BJ (cell line): Measurements from ENCODE around the gene SAV1. TPM values are rescaled to one million over a fixed set of nuclear protein-coding genes. Genes with fewer than 3 reads are reported as not detected.

Source experiments
- CTCF ChIA-PET: fragments of 350-600 bp; formaldehyde crosslinking; extraction: SDS; loops from one replicate; lab custom pipeline; 2021; ENCODE audit warnings: antibody characterized with exemption, inconsistent platforms; lab: Yijun Ruan, JAX
- POLR2A ChIA-PET: fragments of 300-600 bp; sonication (Branson Sonifier 250); formaldehyde crosslinking; extraction: SDS; loops from one replicate; lab custom pipeline; 2021; ENCODE audit warnings: antibody characterized with exemption; lab: Charles Lee
- DNase-seq: peaks from one replicate; pipeline ENCODE4 v3.0.0-alpha.2; 2011; ENCODE audit warnings: low read depth
- H3K27me3 ChIP-seq: 2 replicates; pipeline ENCODE4 v1.6.0; 2011; ENCODE audit warnings: low read length; ENCODE audit not compliant: control insufficient read depth, insufficient read depth
- H3K36me3 ChIP-seq: 2 replicates; pipeline ENCODE4 v1.5.1; 2011; ENCODE audit warnings: low read length; ENCODE audit not compliant: control insufficient read depth, insufficient read depth
- H3K4me3 ChIP-seq: 2 replicates; pipeline ENCODE4 v1.5.1; 2011; ENCODE audit warnings: low read depth, mild to moderate bottlenecking, control low read depth, low read length
- polyA plus RNA-seq: library from polyadenylated mRNA; depleted of rRNA; stranded (reverse); fragments of >200 nt; gene quantifications from 2 replicates; pipeline ENCODE4 v1.2.3, GENCODE V29; 2011
- TF ChIP-seq, protein P1 (sequence below): IDR thresholded peaks from 2 replicates; pipeline ENCODE4 v1.5.1; 2011; ENCODE audit warnings: low read depth, mild to moderate bottlenecking, control low read depth, inconsistent platforms, low read length, moderate library complexity; ENCODE audit not compliant: insufficient read depth

Gene SAV1
- polyA plus RNA-seq, 1 experiment: 10.4 TPM

DNA sequence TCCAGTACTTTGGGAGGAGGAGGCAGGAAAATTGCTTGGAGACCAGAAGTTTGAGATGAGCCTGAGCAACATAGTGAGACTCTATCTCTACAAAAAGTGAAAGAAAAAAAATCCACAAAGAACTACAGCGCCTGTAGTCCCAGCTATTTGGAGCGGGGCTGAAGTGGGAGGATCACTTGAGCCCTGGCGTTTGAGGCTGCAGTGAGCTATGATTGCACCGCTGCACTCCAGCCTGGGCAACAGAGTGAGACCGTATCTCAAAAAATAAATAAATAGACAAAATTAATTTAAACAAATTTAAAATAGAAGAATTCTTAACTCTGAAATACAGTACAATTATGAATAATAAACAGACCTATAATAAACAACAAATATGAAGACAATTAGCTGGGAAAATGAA is 67.3 kb downstream of the SAV1 start:
- no peak for DNase-seq

DNA sequence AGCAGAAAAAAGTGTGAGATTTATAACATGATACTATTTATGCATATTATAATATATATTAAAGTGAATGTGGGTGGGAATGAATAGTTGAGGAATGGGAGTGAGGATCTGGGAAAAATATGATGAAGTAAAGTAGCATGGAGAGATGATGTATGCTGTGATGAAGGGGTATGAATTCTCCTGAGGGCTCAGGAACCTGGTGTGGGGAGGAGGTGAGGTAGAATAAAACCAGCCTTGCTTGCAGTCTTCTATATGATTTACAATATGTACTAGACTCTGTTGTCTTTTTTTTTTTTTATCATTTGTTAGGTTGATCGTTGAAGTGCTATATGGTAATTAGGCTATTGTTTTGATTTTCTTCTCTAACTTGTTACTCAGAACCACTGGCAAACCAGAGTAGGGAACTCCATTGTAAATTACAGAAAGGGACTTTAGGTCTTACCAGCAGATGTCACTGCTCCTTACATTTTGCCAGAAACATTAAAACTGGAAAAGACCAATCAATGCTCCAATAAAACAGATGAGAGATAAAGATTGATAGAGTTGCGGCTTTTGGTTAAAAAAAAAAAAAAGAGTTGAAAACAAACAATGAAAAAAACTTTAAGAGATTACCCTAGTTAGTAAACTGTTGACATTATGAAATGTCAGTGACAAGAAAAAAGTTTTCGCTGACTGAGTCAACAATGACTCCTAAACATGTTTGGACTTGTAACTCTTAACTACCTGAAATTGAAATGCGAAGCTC is 68.2 kb downstream of the SAV1 start:
- DNase-seq: no peak
- ChIA-PET POLR2A (no interaction called here), CTCF (interaction anchor here (0.6 to 2.9 kb wide), 12 partner anchors 16 to 260 kb away, joined by 3 to 76 read pairs (median 5); no protein-coding TSS in a partner anchor)
- TF ChIP-seq, protein P1, sequence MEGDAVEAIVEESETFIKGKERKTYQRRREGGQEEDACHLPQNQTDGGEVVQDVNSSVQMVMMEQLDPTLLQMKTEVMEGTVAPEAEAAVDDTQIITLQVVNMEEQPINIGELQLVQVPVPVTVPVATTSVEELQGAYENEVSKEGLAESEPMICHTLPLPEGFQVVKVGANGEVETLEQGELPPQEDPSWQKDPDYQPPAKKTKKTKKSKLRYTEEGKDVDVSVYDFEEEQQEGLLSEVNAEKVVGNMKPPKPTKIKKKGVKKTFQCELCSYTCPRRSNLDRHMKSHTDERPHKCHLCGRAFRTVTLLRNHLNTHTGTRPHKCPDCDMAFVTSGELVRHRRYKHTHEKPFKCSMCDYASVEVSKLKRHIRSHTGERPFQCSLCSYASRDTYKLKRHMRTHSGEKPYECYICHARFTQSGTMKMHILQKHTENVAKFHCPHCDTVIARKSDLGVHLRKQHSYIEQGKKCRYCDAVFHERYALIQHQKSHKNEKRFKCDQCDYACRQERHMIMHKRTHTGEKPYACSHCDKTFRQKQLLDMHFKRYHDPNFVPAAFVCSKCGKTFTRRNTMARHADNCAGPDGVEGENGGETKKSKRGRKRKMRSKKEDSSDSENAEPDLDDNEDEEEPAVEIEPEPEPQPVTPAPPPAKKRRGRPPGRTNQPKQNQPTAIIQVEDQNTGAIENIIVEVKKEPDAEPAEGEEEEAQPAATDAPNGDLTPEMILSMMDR: peak; percentile 63
- no peaks in the 10 kb centered on the region for H3K27me3 ChIP-seq
- H3K4me3 ChIP-seq: no peak overlapping the region
- H3K36me3 ChIP-seq: no peaks in the 10 kb centered on the region

More for the DNA sequence above, 67.3 kb downstream of the SAV1 start:
- TF ChIP-seq, protein P1: no peak
- no peaks in the 10 kb centered on the region for H3K27me3 ChIP-seq
- H3K36me3 ChIP-seq: no peaks in the 10 kb centered on the region
- ChIA-PET CTCF (interaction anchor here (0.7 to 2.9 kb wide), 11 partner anchors 14 to 259 kb away, joined by 3 to 76 read pairs (median 5); no protein-coding TSS in a partner anchor), POLR2A (interaction anchor here (0.5 kb wide), 1 partner anchor 137 kb away, joined by 7 read pairs; no protein-coding TSS in a partner anchor)
- no peak overlapping the region for H3K4me3 ChIP-seq

DNA sequence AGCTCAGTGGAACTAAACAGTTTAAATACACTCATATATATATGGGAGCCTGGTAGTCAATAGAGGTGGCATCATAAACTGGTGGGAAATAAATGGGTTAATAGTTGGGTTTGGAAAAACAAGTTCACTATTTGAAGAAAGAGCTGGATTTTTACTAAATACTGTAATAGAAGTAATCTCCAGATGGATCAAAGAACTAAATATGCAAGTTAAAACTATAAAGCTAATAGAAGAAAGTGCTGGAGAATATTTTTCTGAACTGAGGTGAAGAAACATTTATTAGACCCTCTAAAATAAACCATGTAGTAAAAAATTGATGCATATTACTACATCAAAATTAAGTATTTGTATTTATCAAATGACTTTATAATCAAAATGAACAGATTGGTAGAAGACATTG is 69.3 kb downstream of the SAV1 start:
- Histone ChIP-seq H3K4me3 (no peak overlapping the region), H3K36me3 (no peaks in the 10 kb centered on the region), H3K27me3 (no peaks in the 10 kb centered on the region)
- ChIA-PET POLR2A (no interaction called here), CTCF (interaction anchor here (0.6 to 6.4 kb wide), 7 partner anchors 8 to 262 kb away, joined by 3 to 78 read pairs (median 4); no protein-coding TSS in a partner anchor)
- TF ChIP-seq, protein P1: no peak
- DNase-seq: no peak

DNA sequence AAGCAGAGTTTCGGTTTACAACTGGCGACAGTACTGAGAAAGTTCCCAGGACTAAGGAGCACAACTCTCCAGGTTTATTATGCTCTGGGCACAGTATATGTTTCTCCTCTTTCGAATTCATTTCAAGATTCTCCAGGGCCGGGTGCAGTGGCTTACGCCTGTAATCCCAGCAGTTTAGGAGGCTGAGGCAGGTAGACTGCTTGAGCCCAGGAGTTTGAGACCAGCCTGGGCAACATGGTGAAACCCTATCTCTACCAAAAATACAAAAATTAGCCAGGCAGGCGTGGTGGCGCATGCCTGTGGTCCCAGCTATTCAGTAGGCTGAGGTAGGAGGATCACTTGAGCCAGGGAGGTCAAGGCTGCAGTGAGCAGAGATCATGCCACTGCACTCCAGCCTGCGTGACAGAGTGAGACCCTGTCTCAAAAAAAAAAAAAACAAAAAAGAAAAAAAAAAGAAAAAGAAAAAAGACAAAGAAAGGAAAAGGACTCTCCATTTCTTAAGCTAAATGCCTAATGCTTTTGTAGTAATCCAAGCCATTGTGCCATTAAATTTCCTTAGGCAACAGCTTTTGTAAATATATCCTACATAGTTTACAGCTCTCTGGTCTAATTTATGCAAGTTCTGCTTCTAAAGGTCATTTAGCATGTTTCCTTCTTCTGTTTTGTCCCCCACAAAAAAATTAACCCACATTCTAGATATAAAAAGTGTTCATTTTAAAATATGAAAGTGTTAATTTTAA is 73.4 kb downstream of the SAV1 start:
- DNase-seq: no peak
- ChIA-PET POLR2A (no interaction called here), CTCF (interaction anchor here (0.5 to 6.4 kb wide), 2 partner anchors 181 to 224 kb away, joined by 4 to 78 read pairs; no protein-coding TSS in a partner anchor)
- Histone ChIP-seq H3K27me3 (no peaks in the 10 kb centered on the region), H3K4me3 (no peak overlapping the region), H3K36me3 (no peaks in the 10 kb centered on the region)
- TF ChIP-seq, protein P1: no peak

DNA sequence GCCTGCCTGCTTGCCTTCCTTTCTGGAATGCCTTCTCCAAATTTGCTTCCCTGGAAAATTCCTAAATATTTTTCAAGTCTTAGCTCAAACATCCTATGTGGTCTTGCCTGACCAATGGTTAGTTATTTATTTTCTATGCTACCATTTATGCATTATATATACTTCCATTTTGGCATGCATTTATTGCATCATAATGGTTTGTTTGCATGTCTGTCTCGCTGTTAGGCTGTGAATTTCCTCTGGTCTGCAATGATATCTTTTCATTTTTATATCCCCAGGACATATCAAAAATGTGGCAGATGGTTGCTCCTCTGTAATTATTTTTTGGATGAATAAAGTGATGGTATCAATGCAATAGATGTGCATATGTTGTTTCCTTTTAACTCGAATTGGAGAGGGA is 77.6 kb downstream of the SAV1 start:
- Histone ChIP-seq H3K36me3 (no peaks in the 10 kb centered on the region), H3K4me3 (no peak overlapping the region), H3K27me3 (no peaks in the 10 kb centered on the region)
- DNase-seq: no peak
- TF ChIP-seq, protein P1: no peak
- ChIA-PET CTCF (no interaction called here), POLR2A (no interaction called here)
